Endothelial cell of umbilical vein (primary cell): ENCODE measurements around the gene PAQR4.

ENCODE experiments used
- CTCF ChIP-seq, 2 donors: IDR thresholded peaks; 1 replicate in 1 of 2; 2 replicates in 1 of 2; pipeline ENCODE4 v1.5.1; 2011; ENCODE audit warnings: low read length in 2 of 2, mild to moderate bottlenecking in 2 of 2, moderate library complexity in 2 of 2, control low read depth in 1 of 2, inconsistent platforms in 1 of 2, low read depth in 1 of 2; ENCODE audit not compliant: insufficient read depth in 1 of 2; ENCODE audit errors: extremely low read depth in 1 of 2
- EZH2 ChIP-seq: IDR thresholded peaks from 2 replicates; pipeline ENCODE4 v1.6.1; 2012; ENCODE audit warnings: borderline replicate concordance, low read depth, mild to moderate bottlenecking, moderate library complexity, low read length, inconsistent platforms; ENCODE audit not compliant: severe bottlenecking
- FOS ChIP-seq: IDR thresholded peaks from 2 replicates; pipeline ENCODE4 v1.6.1; 2011; ENCODE audit warnings: mild to moderate bottlenecking, low read length, moderate library complexity, borderline replicate concordance; ENCODE audit not compliant: insufficient read depth
- JUN ChIP-seq: IDR thresholded peaks from 2 replicates; pipeline ENCODE4 v1.6.1; 2011; ENCODE audit warnings: borderline replicate concordance, low read depth; ENCODE audit not compliant: insufficient read length, insufficient read depth
- MAX ChIP-seq: IDR thresholded peaks from 2 replicates; pipeline ENCODE4 v1.6.1; 2011; ENCODE audit not compliant: insufficient read depth, insufficient read length
- POLR2A ChIP-seq: IDR thresholded peaks from 2 replicates; pipeline ENCODE4 v1.6.1; 2012; ENCODE audit warnings: low read depth, mild to moderate bottlenecking, control low read depth, low read length
- POLR2AphosphoS5 ChIP-seq: IDR thresholded peaks from 2 replicates; pipeline ENCODE4 v1.6.1; 2012; ENCODE audit warnings: low read depth, mild to moderate bottlenecking, control low read depth, low read length, moderate library complexity; ENCODE audit not compliant: insufficient read depth

DNA sequence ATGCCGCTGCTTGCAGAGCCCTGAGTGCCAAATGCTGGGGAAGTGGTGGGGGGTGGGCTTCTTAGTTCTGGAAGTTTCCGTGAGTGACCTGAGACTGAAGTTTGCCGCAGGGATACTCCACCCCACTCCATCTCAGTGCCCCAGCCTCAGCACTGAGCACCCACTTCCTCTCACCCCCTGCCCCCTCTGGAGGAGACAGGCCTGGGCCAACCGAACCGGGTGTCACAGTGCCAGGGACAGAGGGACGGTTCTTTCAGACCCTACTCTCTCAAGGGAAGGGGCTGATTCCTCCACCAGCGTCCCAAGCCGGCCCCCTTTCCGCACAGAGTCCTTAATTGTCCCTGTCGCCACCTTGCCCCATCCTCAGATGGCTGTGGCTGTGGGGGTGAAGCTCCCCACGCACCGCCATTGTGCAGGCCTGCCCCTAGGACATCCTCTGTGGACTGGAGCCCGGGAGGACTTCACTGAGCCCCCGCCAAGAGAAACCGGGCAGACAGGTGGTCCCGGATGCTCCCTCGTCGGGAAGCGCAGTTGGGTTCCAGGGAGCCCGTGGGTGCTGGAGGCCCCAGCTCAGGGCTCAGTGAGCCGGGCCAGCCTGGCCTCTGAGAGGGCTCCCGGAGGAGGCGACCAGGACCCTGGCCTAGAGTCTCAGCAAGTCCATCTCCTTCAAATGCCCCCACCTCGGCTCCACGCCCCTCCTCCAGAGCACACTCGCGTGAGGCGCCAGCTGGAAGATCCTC lies 6.6 kb upstream of the PAQR4 start:
- TF ChIP-seq CTCF (IDR thresholded peaks at IDR 0.05; ENCODE audit: extremely low read depth in 1 of 2, insufficient read depth in 1 of 2, low read depth in 1 of 2, low read length in 2 of 2): no peak
- no peak for TF ChIP-seq POLR2AphosphoS5
- TF ChIP-seq POLR2A: no peak
- TF ChIP-seq MAX: no peak
- no peak for TF ChIP-seq FOS
- TF ChIP-seq EZH2: no peak
- TF ChIP-seq JUN: no peak
